Tibial artery (tissue), 4 donors: Measurements from ENCODE around the gene MAD1L1.
"Not testable (repeated sequence)": the region's sequence is repeated elsewhere in the genome, so short reads cannot be mapped to it uniquely, and the experiment has no call there.

Experiments
- DNase-seq, 2 donors: peaks; one replicate each; pipeline ENCODE4 v3.0.0-alpha.2; 2019
- H3K27ac ChIP-seq, 2 donors: fragments of 200-600 bp; sonication (generic) in 1 of 2; 1 replicate in 1 of 2; 2 replicates in 1 of 2; pipeline ENCODE4 v1.5.1; 2018 to 2019; ENCODE audit warnings: mild to moderate bottlenecking in 1 of 2
- H3K27me3 ChIP-seq, 2 donors: fragments of 200-600 bp; sonication (generic) in 1 of 2; one replicate each; pipeline versions ENCODE4 v1.5.1 to v1.6.0; 2016 to 2019
- H3K36me3 ChIP-seq, 3 donors: fragments of 200-600 bp; sonication (generic) in 2 of 3; one replicate each; pipeline ENCODE4 v1.5.1; 2016 to 2019; ENCODE audit warnings: mild to moderate bottlenecking in 2 of 3
- H3K4me1 ChIP-seq, 4 donors: fragments of 200-600 bp; sonication (generic) in 2 of 4; 1 replicate in 3 of 4; 2 replicates in 1 of 4; pipeline ENCODE4 v1.5.1; 2016 to 2019
- H3K4me3 ChIP-seq, 2 donors: fragments of 200-600 bp; sonication (generic) in 1 of 2; 1 replicate in 1 of 2; 2 replicates in 1 of 2; pipeline ENCODE4 v1.5.1; 2018 to 2019; ENCODE audit warnings: mild to moderate bottlenecking in 2 of 2
- H3K9me3 ChIP-seq, 3 donors: fragments of 200-600 bp; sonication (generic) in 1 of 3; one replicate each; pipeline ENCODE4 v1.5.1; 2016 to 2019
- intact Hi-C: fragments of 100-400 bp; cut with DNase I; formaldehyde crosslinking; loops from one replicate; pipeline ENCODE4 v1.15.0; 2023; ENCODE audit warnings: low total_unique reads
- TF ChIP-seq, protein P1 (sequence below), 2 experiments: fragments of 200-600 bp in 1 of 2; fragments of 450-650 bp in 1 of 2; IDR thresholded peaks; one replicate each; pipeline ENCODE4 v1.5.1; 2017 to 2019; ENCODE audit warnings: antibody characterized with exemption in 2 of 2, mild to moderate bottlenecking in 1 of 2, moderate library complexity in 1 of 2

Gene MAD1L1

DNA sequence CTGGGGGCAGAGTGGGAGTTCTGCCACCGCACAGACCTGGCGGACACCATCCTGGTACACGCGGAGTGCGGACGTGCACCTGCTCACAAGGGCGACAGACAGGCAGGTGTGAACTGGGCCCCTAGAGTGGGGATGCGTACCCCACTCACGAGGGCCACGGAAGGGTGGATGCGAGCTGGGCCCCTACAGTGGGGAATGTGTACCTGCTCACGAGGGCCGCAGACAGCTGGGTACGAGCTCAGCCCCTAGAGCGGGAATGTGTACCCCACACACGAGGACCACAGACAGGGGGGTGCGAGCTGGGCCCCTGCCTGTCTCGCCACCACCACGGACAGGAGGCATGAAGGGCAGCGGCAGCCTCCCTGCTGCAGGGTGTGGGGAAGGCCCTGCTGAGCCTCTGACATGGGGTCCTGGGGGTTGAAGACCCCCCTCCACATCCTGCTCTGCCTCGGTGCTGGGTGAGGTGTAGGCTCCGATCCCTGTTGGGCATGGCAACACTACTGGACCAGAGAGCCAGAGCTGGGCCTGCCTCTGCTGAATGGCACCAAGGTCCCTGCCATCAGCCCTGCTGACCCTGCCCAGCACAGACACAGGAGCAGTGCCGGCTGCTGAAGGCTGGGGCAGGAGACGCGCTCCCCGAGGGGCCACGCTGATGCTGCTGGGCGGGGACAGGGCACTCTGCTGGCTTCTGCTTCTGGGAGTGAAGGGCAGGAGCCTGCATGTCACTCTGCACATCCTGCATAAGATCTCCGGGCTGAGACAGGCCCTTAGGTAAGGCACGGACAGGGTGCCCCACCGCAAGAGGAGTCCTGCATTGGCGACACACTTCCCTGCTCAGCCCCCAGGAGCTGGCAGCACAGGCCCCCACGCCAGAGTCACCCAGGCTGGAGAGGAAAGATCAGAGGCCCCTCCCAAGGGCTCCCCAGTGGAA is 259.2 kb downstream of the MAD1L1 start:
- Histone ChIP-seq H3K9me3 (no peaks in the 10 kb centered on the region), H3K27me3 (no peaks in the 10 kb centered on the region), H3K36me3 (peaks cover 0 to 34% (median 0%) of the 10 kb centered on the region in 3 donors), H3K4me3 (no peak overlapping the region), H3K4me1 (no peaks in the 10 kb centered on the region), H3K27ac (no peak overlapping the region)
- peak in 1 of 2 donors; percentile 63 for DNase-seq
- intact Hi-C loops = no loop called here
- TF ChIP-seq, protein P1, sequence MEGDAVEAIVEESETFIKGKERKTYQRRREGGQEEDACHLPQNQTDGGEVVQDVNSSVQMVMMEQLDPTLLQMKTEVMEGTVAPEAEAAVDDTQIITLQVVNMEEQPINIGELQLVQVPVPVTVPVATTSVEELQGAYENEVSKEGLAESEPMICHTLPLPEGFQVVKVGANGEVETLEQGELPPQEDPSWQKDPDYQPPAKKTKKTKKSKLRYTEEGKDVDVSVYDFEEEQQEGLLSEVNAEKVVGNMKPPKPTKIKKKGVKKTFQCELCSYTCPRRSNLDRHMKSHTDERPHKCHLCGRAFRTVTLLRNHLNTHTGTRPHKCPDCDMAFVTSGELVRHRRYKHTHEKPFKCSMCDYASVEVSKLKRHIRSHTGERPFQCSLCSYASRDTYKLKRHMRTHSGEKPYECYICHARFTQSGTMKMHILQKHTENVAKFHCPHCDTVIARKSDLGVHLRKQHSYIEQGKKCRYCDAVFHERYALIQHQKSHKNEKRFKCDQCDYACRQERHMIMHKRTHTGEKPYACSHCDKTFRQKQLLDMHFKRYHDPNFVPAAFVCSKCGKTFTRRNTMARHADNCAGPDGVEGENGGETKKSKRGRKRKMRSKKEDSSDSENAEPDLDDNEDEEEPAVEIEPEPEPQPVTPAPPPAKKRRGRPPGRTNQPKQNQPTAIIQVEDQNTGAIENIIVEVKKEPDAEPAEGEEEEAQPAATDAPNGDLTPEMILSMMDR (IDR thresholded peaks at IDR 0.05) = no peak

DNA sequence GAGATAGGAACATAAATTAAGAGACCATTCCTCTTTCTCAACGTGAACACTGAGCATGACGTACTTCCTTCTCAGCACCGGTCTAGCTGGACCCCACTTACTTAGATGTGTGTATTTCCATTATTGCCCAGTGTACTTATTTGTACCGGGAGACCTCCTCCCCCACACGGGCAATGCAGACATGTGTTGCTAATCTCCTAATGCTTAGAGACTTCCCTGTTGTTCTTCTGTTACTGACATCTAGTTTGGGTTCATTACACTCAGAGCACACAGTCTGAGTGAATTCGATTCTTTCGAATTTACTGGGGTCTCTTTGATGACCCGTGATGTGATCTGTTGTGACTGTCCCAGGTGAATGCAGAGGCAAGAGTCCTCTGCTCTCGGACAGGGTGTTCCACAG is 260.0 kb downstream of the MAD1L1 start:
- no peaks in the 10 kb centered on the region for H3K9me3 ChIP-seq
- TF ChIP-seq, protein P1 (IDR thresholded peaks at IDR 0.05) = no peak
- H3K36me3 ChIP-seq = peaks cover 0 to 26% (median 0%) of the 10 kb centered on the region in 3 donors
- no peak for DNase-seq
- H3K4me3 ChIP-seq = no peak overlapping the region
- no peak overlapping the region for H3K27ac ChIP-seq
- H3K4me1 ChIP-seq = no peaks in the 10 kb centered on the region
- H3K27me3 ChIP-seq = no peaks in the 10 kb centered on the region
- intact Hi-C loops = no loop called here

DNA sequence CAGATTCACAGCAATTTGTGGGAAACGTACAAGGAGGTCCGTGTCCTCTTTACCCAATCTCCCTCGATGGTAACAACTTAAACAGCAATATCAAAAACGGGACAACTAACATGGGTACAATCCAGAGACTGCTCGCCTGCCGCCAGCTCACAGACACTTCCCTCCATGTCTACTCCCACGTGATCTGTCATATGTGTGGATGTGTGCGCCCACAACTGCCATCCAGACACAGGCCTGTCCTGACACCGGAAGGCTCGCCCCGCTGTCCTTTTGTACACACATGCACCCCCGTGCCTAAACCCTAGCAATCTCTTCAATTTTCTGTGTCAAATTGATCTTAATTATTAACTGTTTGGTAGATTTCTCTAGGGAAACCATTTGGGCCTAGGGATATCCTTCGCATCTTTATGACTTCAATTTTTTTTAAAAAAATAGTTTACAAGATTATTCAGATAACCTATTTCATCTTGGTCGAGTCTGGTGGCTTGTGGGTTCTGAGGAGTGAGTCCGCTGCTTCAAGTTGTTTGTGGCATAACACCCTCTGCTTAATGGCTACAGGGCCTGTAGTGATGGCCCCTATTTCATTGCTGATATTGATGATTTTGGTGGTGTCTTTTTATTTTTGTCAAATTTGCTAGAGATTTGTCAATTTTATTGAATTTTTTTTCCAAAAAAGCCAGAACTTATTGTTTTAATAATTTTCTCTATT is 260.6 kb downstream of the MAD1L1 start:
- TF ChIP-seq, protein P1 (IDR thresholded peaks at IDR 0.05) = no peak
- peaks cover 0 to 20% (median 0%) of the 10 kb centered on the region in 3 donors for H3K36me3 ChIP-seq
- no peak overlapping the region for H3K4me3 ChIP-seq
- no peak overlapping the region for H3K27ac ChIP-seq
- H3K4me1 ChIP-seq = no peaks in the 10 kb centered on the region
- no peaks in the 10 kb centered on the region for H3K27me3 ChIP-seq
- DNase-seq = no peak
- H3K9me3 ChIP-seq = no peaks in the 10 kb centered on the region
- intact Hi-C loops = no loop called here

DNA sequence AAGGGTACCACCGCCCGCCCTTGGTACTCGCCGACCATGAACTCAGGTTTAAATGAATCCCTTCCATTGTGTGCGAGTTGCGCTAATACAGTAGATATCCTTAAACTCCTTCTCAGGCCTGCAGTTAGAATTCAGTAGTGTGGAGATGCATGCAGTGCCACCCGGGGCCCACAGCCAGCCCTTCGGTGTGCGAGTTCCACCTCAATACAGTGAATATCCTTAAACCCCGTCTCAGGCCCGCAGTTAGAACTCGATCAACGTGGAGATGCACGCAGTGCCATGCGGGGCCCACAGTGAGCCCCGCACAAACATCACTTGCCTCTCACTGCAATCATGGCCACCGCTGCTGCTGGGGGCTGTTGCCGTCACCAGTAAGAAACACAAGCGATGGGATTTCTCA is 261.9 kb downstream of the MAD1L1 start:
- TF ChIP-seq, protein P1 (IDR thresholded peaks at IDR 0.05) = no peak
- Histone ChIP-seq H3K4me1 (no peaks in the 10 kb centered on the region), H3K9me3 (no peaks in the 10 kb centered on the region), H3K27me3 (no peaks in the 10 kb centered on the region), H3K4me3 (no peak overlapping the region), H3K36me3 (peaks cover 0 to 12% (median 0%) of the 10 kb centered on the region in 3 donors), H3K27ac (no peak overlapping the region)
- intact Hi-C loops = no loop called here
- peak in 1 of 2 donors; percentile 28 for DNase-seq

DNA sequence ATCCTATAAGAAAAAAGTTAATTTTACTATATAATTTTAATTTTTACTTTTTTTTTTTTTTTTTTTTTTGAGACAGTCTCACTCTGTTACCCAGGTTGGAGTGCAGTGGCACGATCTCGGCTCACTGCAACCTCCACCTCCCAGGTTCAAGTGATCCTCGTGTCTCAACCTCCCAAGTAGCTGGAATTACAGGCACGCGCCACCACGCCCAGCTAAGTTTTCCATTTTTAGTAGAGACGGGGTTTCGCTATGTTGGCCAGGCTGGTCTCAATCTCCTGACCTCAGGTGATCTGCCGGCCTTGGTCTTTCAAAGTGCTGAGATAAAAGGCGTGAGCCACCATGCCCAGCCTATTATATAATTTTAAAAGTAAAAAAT is 262.5 kb downstream of the MAD1L1 start:
- H3K27me3 ChIP-seq, H3K4me3 ChIP-seq, intact Hi-C loops, H3K9me3 ChIP-seq, H3K4me1 ChIP-seq, H3K36me3 ChIP-seq, H3K27ac ChIP-seq: not testable (repeated sequence)
- peak in 1 of 2 donors; percentile 41 for DNase-seq
